Cardiac ventricle fibroblast (primary cell): ENCODE results near the gene CCDC179. TPM values are rescaled to one million over a fixed set of nuclear protein-coding genes. Genes with fewer than 3 reads are reported as not detected.

Experiments used
- total RNA-seq: library from RNA; depleted of rRNA; stranded (reverse); fragments of >200 nt; gene quantifications from 2 replicates; pipeline ENCODE4 v1.2.3, GENCODE V29; 2015

CCDC179 gene
- total RNA-seq = not detected in 2 replicates

GRCh38 chr11:22860241-22860640 is at the start of gene CCDC179:
Gene CCDC179, minus strand, starts transcription at chr11:22860474. Its CDS starts 53 bp downstream, at chr11:22860421.

GRCh38 chr11:22829231-22830081 is 30.8 kb downstream of the CCDC179 start, which contains the start of gene SVIP:
Gene SVIP, minus strand, starts transcription at chr11:22829801. Its CDS starts 53 bp downstream, at chr11:22829748.

Other genes with a start within 250 kb of the CCDC179 start
- 8.7 and 10.0 TPM in 2 replicates for gene FANCF, start 234.7 kb downstream of the CCDC179 start, total RNA-seq
- 0.64 and 0.94 TPM in 2 replicates for gene GAS2, start 193.9 kb downstream of the CCDC179 start, total RNA-seq
- 0.75 and 0.88 TPM in 2 replicates for gene SVIP, start 30.7 kb downstream of the CCDC179 start, total RNA-seq